SK-N-SH (cell line): ENCODE results near the gene PAXIP1. TPM values are rescaled to one million over a fixed set of nuclear protein-coding genes. Genes with fewer than 3 reads are reported as not detected.

Source experiments
- CTCF ChIA-PET: fragments of 300-600, 350-600 bp; formaldehyde crosslinking; extraction: SDS; loops from one replicate; lab custom pipeline; 2021; lab: Yijun Ruan, JAX
- POLR2A ChIA-PET: fragments of 350-600 bp; sonication (Branson Sonifier 250); formaldehyde crosslinking; extraction: SDS; loops from one replicate; lab custom pipeline; 2020; ENCODE audit warnings: antibody characterized with exemption, inconsistent platforms; lab: Yijun Ruan, JAX
- DNase-seq: peaks from one replicate; pipeline ENCODE4 v3.0.0; 2012
- H2AFZ ChIP-seq: fragments of 200-600 bp; sonication (generic); 2 replicates; pipeline ENCODE4 v1.8.1; 2016; ENCODE audit warnings: antibody characterized with exemption, mild to moderate bottlenecking, low read depth
- H3F3A ChIP-seq: fragments of 200-600 bp; sonication (generic); replicated peaks from 2 replicates; pipeline ENCODE3; 2016; ENCODE audit warnings: antibody characterized with exemption, mild to moderate bottlenecking; ENCODE audit not compliant: insufficient read depth
- H3K27ac ChIP-seq, 2 experiments: fragments of 200-500 bp in 1 of 2; fragments of 200-600 bp in 1 of 2; sonication (Bioruptor generic) in 1 of 2; sonication (generic), shearing (Covaris generic) in 1 of 2; 2 replicates each; pipeline versions ENCODE4 v1.5.1 to v1.6.1; 2014 to 2016; ENCODE audit warnings: low read depth in 2 of 2, inconsistent platforms in 1 of 2, low read length in 1 of 2, mild to moderate bottlenecking in 1 of 2, mixed read lengths in 1 of 2
- H3K27me3 ChIP-seq: fragments of 200-600 bp; sonication (generic), shearing (Covaris generic); 2 replicates; pipeline ENCODE4 v1.6.1; 2016; ENCODE audit warnings: mixed run types; ENCODE audit not compliant: insufficient read depth
- H3K36me3 ChIP-seq, 2 experiments: fragments of 200-500 bp in 1 of 2; fragments of 200-600 bp in 1 of 2; sonication (Bioruptor generic) in 1 of 2; sonication (generic) in 1 of 2; replicated peaks in 1 of 2; 2 replicates each; pipeline versions ENCODE3 to v1.5.1; 2014 to 2016; ENCODE audit warnings: low read length in 1 of 2, mild to moderate bottlenecking in 1 of 2; ENCODE audit not compliant: insufficient read depth in 2 of 2, control insufficient read depth in 1 of 2
- H3K4me1 ChIP-seq, 2 experiments: fragments of 200-500 bp in 1 of 2; fragments of 200-600 bp in 1 of 2; sonication (Bioruptor generic) in 1 of 2; sonication (generic), shearing (Covaris generic) in 1 of 2; 2 replicates each; pipeline versions ENCODE4 v1.5.1 to v1.6.1; 2014 to 2016; ENCODE audit warnings: low read depth in 1 of 2, low read length in 1 of 2, mixed run types in 1 of 2; ENCODE audit not compliant: insufficient read depth in 2 of 2, control insufficient read depth in 1 of 2
- H3K4me2 ChIP-seq: fragments of 200-600 bp; sonication (generic), shearing (Covaris generic); 2 replicates; pipeline ENCODE4 v1.6.1; 2017; ENCODE audit warnings: mixed run types
- H3K4me3 ChIP-seq, 2 experiments: fragments of 200-500 bp in 1 of 2; fragments of 200-600 bp in 1 of 2; sonication (Bioruptor generic) in 1 of 2; sonication (generic), shearing (Covaris generic) in 1 of 2; 2 replicates each; pipeline versions ENCODE4 v1.5.1 to v1.8.1; 2014 to 2016; ENCODE audit warnings: low read depth in 2 of 2, inconsistent platforms in 1 of 2, low read length in 1 of 2, mild to moderate bottlenecking in 1 of 2, mixed read lengths in 1 of 2, moderate library complexity in 1 of 2
- H3K79me2 ChIP-seq: fragments of 200-600 bp; sonication (generic); 2 replicates; pipeline ENCODE4 v1.8.1; 2017; ENCODE audit warnings: mild to moderate bottlenecking; ENCODE audit not compliant: insufficient read depth
- H3K9ac ChIP-seq: fragments of 200-600 bp; sonication (generic); 2 replicates; pipeline ENCODE4 v1.6.1; 2017; ENCODE audit warnings: mixed run types
- H3K9me2 ChIP-seq: fragments of 200-600 bp; sonication (generic); 2 replicates; pipeline ENCODE4 v1.6.1; 2017; ENCODE audit warnings: mixed run types
- H3K9me3 ChIP-seq: fragments of 200-600 bp; sonication (generic); 2 replicates; pipeline ENCODE4 v1.6.1; 2017; ENCODE audit warnings: mixed run types, mild to moderate bottlenecking, moderate library complexity
- H4K20me1 ChIP-seq: fragments of 200-600 bp; sonication (generic); 2 replicates; pipeline ENCODE4 v1.6.1; 2017; ENCODE audit warnings: mild to moderate bottlenecking, mixed run types; ENCODE audit not compliant: insufficient read depth
- FOXM1 ChIP-seq: IDR thresholded peaks from 2 replicates; pipeline ENCODE4 v1.4.0; 2012; ENCODE audit warnings: low read depth, mild to moderate bottlenecking
- NRF1 ChIP-seq: IDR thresholded peaks from 2 replicates; pipeline ENCODE4 v1.6.1; 2012; ENCODE audit warnings: low read depth, mild to moderate bottlenecking, low read length
- WGBS: methylation state at CpG from one replicate; pipeline ENCODE4 v1.1.6; 2017; ENCODE audit warnings: low lambda C conversion rate; 5-methylcytosine and 5-hydroxymethylcytosine counted together
- polyA plus RNA-seq, 3 experiments: library from polyadenylated mRNA; depleted of rRNA; stranded (reverse); fragments of >200 nt; gene quantifications; 2 replicates each; pipeline ENCODE4 v1.2.3, GENCODE V29; 2012

Gene PAXIP1
- polyA plus RNA-seq, 1 of the 3 experiments (the other 2 are of a cell fraction), result 9.2 TPM

GRCh38 chr7:154896076-154896475 is 106.8 kb downstream of the PAXIP1 start:
- H3K27me3 ChIP-seq, result no peaks in the 10 kb centered on the region
- no peaks in the 10 kb centered on the region; a peak in 1 of 4 replicates for H3K4me1 ChIP-seq
- no peaks in the 10 kb centered on the region for H3K9me2 ChIP-seq
- no peak overlapping the region for H3K27ac ChIP-seq
- TF ChIP-seq NRF1 (no peak), FOXM1 (no peak)
- TF ChIP-seq, all 33 proteins: peak for 0
- WGBS, result 67% methylated on average over 11 of the region's 11 CpGs
- Histone ChIP-seq H3F3A (no peaks in the 10 kb centered on the region), H3K79me2 (no peaks in the 10 kb centered on the region), H3K9ac (no peak overlapping the region), H3K4me2 (no peak overlapping the region), H3K36me3 (no peaks in the 10 kb centered on the region), H3K4me3 (no peak overlapping the region), H2AFZ (no peak overlapping the region), H4K20me1 (no peaks in the 10 kb centered on the region), H3K9me3 (no peaks in the 10 kb centered on the region)
- no peak for DNase-seq
- ChIA-PET CTCF (interaction anchor here (1.0 to 13.0 kb wide), 3 partner anchors 17 to 100 kb away, joined by 4 to 126 read pairs (median 5); no protein-coding TSS in a partner anchor), POLR2A (no interaction called here)

Other genes with a start within 250 kb of the PAXIP1 start
- not detected in 2 replicates for gene HTR5A, start 67.2 kb upstream of the PAXIP1 start, polyA plus RNA-seq (2012; rRNA removed)